Measurements from ENCODE around the gene IFTAP.

IFTAP gene

GRCh38 chr11:36598051-36598450 is 3.7 kb downstream of the IFTAP start, which contains the start of gene RAG2:
Gene RAG2, minus strand, starts transcription at chr11:36598236. Its CDS starts 4,068 bp downstream, at chr11:36594168.
- no peak for DNase-seq

GRCh38 chr11:36600180-36600579 is 5.9 kb downstream of the IFTAP start:
- no peak for DNase-seq

GRCh38 chr11:36601155-36601554 is 6.9 kb downstream of the IFTAP start:
- no peak for DNase-seq

- no peak for DNase-seq
These were observed 7.8 kb downstream of the IFTAP start for GRCh38 chr11:36602135-36602534.

GRCh38 chr11:36605221-36606216 is 11.2 kb downstream of the IFTAP start:
- DNase-seq = no peak

GRCh38 chr11:36608491-36609199 is 14.3 kb downstream of the IFTAP start:
- DNase-seq = no peak

- no peak for DNase-seq
These were observed 15.1 kb downstream of the IFTAP start for GRCh38 chr11:36609383-36609782.

GRCh38 chr11:36615826-36616225 is 21.5 kb downstream of the IFTAP start:
- DNase-seq = no peak

- no peak for DNase-seq
These were observed 23.5 kb downstream of the IFTAP start for GRCh38 chr11:36617543-36618362.

- DNase-seq = no peak
These were observed 24.2 kb downstream of the IFTAP start for GRCh38 chr11:36618363-36619047.

GRCh38 chr11:36619502-36619901 is 25.2 kb downstream of the IFTAP start:
- peak; percentile 17 for DNase-seq

GRCh38 chr11:36620246-36620645 is 25.9 kb downstream of the IFTAP start:
- no peak for DNase-seq

GRCh38 chr11:36622431-36623136 is 28.3 kb downstream of the IFTAP start:
- DNase-seq = peak; percentile 51

- DNase-seq = no peak
These were observed 29.2 kb downstream of the IFTAP start for GRCh38 chr11:36623494-36623893.

GRCh38 chr11:36627006-36627405 is 32.7 kb downstream of the IFTAP start:
- no peak for DNase-seq

GRCh38 chr11:36627471-36627870 is 33.2 kb downstream of the IFTAP start:
- no peak for DNase-seq

GRCh38 chr11:36628141-36628540 is 33.8 kb downstream of the IFTAP start:
- DNase-seq = no peak

GRCh38 chr11:36628765-36629244 is 34.5 kb downstream of the IFTAP start:
- no peak for DNase-seq

- no peak for DNase-seq
These were observed 37.5 kb downstream of the IFTAP start for GRCh38 chr11:36631774-36632173.

- no peak for DNase-seq
These were observed 41.0 kb downstream of the IFTAP start for GRCh38 chr11:36635066-36635862.
